Regular cardiac myocyte (primary cell): Measurements from ENCODE around the gene NELFA. TPM values are rescaled to one million over a fixed set of nuclear protein-coding genes. Genes with fewer than 3 reads are reported as not detected.

Experiments
- total RNA-seq: library from RNA; depleted of rRNA; stranded (reverse); fragments of >200 nt; gene quantifications from 2 replicates; pipeline ENCODE4 v1.2.3, GENCODE V29; 2014

NELFA gene
- 12.1 and 14.8 TPM in 2 replicates for total RNA-seq

DNA sequence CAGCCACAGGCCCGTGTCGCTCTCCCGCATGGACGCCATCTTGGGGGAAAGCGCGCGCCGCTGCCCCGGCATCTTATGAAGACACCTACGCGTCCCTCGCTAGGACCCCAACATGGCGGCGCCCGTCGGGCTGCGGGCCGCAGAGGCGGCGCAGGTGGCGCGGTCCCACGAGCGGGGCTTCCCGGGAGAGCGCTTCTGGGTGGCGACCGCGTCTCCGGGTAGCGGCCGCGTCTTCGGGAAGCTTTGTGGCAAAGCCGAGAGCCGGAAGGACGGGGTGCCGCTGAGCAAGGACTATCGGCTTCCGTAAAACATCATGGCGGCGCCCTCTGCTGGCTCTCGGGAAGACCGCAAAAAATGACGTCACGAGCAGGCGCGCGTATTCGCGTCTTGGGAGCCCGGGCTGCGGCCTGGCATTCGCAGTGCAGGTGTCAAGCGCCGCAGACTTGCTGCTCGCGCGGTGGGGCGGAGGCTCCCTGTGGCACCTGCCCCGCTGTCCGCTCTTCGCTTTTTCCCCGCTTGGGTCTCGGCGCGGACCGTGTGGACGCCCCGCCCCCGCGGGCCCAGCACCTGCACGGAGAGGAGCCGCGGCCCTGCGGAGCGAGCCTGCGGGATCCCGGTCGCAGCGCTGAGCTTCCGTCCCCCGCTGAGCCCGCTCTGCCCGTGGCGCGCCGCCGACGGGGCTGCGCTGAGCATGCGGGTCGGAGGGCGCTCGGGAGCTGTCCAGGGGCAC, at the start of gene NELFA:
Gene NELFA, minus strand, starts transcription at position 54 of the 730 bp plus-strand sequence. Its CDS starts 15 bp downstream, at position 39.

Other genes starting within 250 kb of the NELFA start
- gene FGFR3, start 215.7 kb downstream of the NELFA start, total RNA-seq = 0.56 and 1.7 TPM in 2 replicates
- 58.9 and 120 TPM in 2 replicates for gene LETM1, start 152.8 kb downstream of the NELFA start, total RNA-seq
- 39.5 and 97.2 TPM in 2 replicates for gene NSD2, start 137.6 kb downstream of the NELFA start, total RNA-seq
- under 0.01 TPM in 2 replicates for gene NAT8L, start 50.4 kb upstream of the NELFA start, total RNA-seq
- gene HAUS3, start 233.1 kb upstream of the NELFA start, total RNA-seq = 9.0 and 16.7 TPM in 2 replicates
- 3.6 and 6.2 TPM in 2 replicates for gene POLN, start 233.1 kb upstream of the NELFA start, total RNA-seq